GM18861 (cell line): ENCODE measurements around the gene ELF2.
"Not testable (repeated sequence)": the region's sequence is repeated elsewhere in the genome, so short reads cannot be mapped to it uniquely, and the experiment has no call there.

Experiments
- ATAC-seq: cut with Tn5 transposase; IDR thresholded peaks from one replicate; pipeline ENCODE4 v1.9.1; 2021; ENCODE audit not compliant: unreplicated experiment

Gene ELF2

DNA sequence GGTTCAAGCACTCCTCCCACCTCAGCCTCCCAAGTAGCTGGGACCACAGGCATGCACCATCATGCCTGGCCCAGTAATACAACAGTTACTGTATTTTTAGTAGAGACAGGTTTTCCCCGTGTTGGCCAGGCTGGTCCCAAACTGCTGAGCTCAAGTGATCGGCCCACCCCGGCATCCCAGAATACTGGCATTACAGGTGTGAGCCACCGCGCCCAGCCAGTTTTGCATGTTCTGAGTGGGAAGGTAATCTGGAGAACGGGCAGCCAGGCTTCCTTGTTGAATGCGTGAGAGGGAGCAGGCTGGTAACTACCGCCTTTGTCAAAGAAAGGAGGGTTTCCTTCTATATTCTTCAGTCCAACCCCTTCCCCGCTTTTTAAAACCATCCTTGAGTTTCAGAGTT, 152.3 kb downstream of the ELF2 start:
- ATAC-seq: no peak

- no peak for ATAC-seq
Measured at GRCh38 chr4:139022835-139023234, 154.2 kb downstream of the ELF2 start.

DNA sequence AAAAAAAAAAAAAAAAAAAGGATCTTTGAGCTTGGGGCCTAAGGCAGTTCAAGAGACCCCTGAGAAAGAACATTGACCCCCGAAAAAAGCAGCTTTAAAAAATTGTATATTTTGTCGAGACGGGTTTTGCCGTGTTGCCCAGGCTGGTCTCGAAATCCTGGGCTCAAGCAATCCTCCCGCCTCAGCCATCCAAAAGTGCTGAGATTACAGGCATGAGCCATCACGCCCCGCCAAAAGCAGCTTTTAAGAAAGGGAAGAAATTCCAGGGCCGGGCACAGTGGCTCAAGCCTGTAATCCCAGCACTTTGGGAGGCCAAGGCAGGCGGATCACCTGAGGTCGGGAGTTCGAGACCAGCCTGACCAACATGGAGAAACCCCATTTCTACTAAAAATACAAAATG, 155.9 kb downstream of the ELF2 start:
- not testable (repeated sequence) for ATAC-seq

- no peak for ATAC-seq
Measured at GRCh38 chr4:139020384-139020783, 156.6 kb downstream of the ELF2 start.

- ATAC-seq: no peak
Measured at GRCh38 chr4:139018971-139019758, 157.9 kb downstream of the ELF2 start.

- ATAC-seq: no peak
Measured at GRCh38 chr4:139018501-139018900, 158.5 kb downstream of the ELF2 start.

GRCh38 chr4:139017861-139018260, 159.2 kb downstream of the ELF2 start:
- ATAC-seq: no peak

- ATAC-seq: peak; percentile 22
Measured at GRCh38 chr4:139015948-139016471, 161.0 kb downstream of the ELF2 start.

DNA sequence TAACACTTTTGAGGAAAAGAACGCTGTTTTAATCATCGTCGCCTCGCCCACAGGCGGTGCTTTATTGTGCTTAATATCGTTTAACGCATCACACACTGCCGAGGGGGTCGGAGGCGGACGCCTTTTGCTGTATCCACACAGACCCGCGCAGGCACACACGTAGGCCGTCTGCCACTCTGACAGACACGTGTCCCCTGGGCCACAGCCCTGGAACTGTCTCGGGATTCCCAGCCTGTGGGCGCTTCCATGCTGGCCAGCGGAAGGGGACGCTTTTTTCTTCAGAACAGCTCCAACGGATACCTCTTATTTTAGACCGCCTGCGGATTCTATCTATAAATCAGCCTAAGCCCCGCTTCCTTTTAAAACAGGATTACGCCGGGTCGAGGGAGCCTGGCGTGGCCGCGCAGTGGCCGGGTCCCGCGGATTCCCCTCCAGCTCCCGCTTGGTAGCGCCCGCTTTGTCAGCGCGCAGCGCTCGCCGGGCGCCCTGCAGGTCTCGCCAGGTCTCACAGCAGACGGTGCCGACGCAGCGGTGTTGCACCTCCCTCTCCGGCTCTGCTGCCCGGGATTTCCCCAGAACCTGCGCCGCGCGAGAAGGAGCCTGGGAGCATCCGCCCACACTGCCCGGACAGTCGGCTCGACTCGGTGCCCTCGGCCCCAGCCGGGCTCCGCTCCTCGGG, 161.6 kb downstream of the ELF2 start, which contains the start of gene NOCT:
Gene NOCT (plus strand): TSS at position 513 of the 679 bp plus-strand sequence. CDS start 201 bp downstream, outside the sequence.
- peak; percentile 89 for ATAC-seq

GRCh38 chr4:139014371-139015268, 162.4 kb downstream of the ELF2 start:
- ATAC-seq: peak; percentile 1

DNA sequence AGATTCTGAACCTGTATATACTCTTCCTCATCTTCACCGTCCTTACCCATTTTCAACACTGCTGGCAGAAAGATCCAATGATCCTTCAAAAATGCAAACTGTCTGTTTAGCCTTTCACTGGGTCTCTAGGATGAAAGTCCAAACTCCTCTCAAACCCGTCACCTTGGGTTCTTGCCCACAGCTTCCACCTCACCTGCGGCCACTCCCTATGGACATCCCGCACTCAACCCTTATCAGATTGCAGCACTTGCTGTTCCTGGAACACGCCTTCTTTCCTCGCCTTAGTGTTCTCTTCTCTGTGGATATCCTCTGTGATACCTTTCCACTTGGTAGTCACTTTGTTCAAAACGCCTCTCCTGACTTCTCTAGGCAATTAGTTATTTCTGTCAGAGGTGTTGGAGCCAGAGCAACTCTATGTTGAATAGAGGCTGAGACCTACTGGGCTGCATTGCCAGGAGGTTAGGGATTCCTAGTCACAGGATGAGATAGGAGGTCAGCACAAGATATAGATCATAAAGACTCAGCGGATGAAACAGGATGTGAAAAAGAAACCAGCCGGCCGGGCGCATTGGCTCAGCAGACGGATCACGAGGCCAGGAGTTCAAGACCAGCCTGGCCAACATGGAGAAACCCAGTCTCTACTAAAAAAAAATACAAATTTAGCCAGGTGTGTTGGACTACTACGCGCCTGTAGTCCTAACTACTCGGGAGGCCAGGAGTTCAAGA, 165.6 kb downstream of the ELF2 start:
- ATAC-seq: no peak

DNA sequence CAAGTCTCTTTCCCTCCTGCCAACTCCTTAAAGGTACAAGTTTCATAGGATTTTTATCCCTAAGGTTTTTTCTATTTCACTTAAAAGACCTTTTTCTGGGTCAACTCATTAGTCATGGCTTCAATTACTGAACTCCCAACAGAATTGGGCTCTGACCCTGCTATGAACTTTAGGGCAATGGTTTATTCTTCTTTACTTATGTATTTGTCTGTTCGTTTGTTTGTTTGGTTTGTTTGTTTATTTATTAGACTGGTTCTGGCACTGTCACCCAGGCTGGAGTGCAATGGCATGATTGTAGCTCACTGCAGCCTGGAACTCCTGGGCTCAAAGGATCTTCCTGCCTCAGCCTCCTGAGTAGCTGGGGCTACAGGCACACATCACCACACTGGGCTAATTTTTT, 167.3 kb downstream of the ELF2 start:
- no peak for ATAC-seq

DNA sequence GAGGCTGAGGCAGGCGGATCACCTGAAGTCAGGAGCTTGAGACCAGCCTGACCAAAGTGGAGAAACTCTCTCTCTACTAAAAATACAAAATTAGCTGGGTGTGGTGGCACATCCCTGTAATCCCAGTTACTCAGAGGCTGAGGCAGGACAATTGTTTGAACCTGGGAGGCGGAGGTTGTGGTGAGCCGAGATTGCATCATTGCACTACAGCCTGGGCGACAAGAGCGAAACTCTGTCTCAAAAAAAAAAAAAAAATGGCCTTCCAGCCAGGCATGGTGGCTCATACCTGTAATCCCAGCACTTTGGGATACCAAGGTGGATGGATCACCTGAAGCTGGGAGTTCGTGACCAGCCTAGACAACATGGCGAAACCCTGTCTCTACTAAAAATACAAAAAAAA, 168.7 kb downstream of the ELF2 start:
- not testable (repeated sequence) for ATAC-seq

GRCh38 chr4:139007640-139008039, 169.4 kb downstream of the ELF2 start:
- ATAC-seq: no peak
